Colon (tissue), 2 donors: Measurements from ENCODE around the gene EGF.
A peak's percentile ranks its signal among the peaks of the same experiment; 100 is the strongest.

Experiments used
- FAIRE-seq: peaks from 2 replicates; lab custom pipeline; 2012; peaks lifted over from hg19 to GRCh38; lab: Jason Lieb, UNC
- donor health status: control.
- donor health status: control.

EGF gene

GRCh38 chr4:109994415-109994827 lies 81.7 kb downstream of the EGF start:
- no peak for FAIRE-seq

- no peak for FAIRE-seq
Observed at GRCh38 chr4:109996526-109996925, 83.8 kb downstream of the EGF start.

GRCh38 chr4:109998867-109999584 lies 86.3 kb downstream of the EGF start:
- FAIRE-seq: peak; percentile 24

- FAIRE-seq: no peak
Observed at GRCh38 chr4:109999585-109999912, 86.9 kb downstream of the EGF start.

GRCh38 chr4:110002326-110002725 lies 89.6 kb downstream of the EGF start:
- no peak for FAIRE-seq

- no peak for FAIRE-seq
Observed at GRCh38 chr4:110003401-110004187, 90.9 kb downstream of the EGF start.

GRCh38 chr4:110004556-110004955 lies 91.9 kb downstream of the EGF start:
- no peak for FAIRE-seq

GRCh38 chr4:110005461-110006056 lies 92.9 kb downstream of the EGF start:
- peak; percentile 73 for FAIRE-seq

- FAIRE-seq: no peak
Observed at GRCh38 chr4:110007217-110007616, 94.5 kb downstream of the EGF start.

- no peak for FAIRE-seq
Observed at GRCh38 chr4:110008540-110008939, 95.9 kb downstream of the EGF start.

- FAIRE-seq: no peak
Observed at GRCh38 chr4:110009550-110009949, 96.9 kb downstream of the EGF start.

GRCh38 chr4:110010797-110011196 lies 98.1 kb downstream of the EGF start:
- no peak for FAIRE-seq

- FAIRE-seq: no peak
Observed at GRCh38 chr4:110012917-110013316, 100.2 kb downstream of the EGF start.

- FAIRE-seq: no peak
Observed at GRCh38 chr4:110014233-110014632, 101.5 kb downstream of the EGF start.

GRCh38 chr4:110019153-110019552 lies 106.5 kb downstream of the EGF start:
- no peak for FAIRE-seq

- FAIRE-seq: no peak
Observed at GRCh38 chr4:110020139-110020538, 107.5 kb downstream of the EGF start.

- no peak for FAIRE-seq
Observed at GRCh38 chr4:110020646-110021443, 108.2 kb downstream of the EGF start.

GRCh38 chr4:110022457-110022856 lies 109.8 kb downstream of the EGF start:
- no peak for FAIRE-seq

- no peak for FAIRE-seq
Observed at GRCh38 chr4:110025056-110025455, 112.4 kb downstream of the EGF start.

GRCh38 chr4:110025718-110026117 lies 113.0 kb downstream of the EGF start:
- no peak for FAIRE-seq

- FAIRE-seq: no peak
Observed at GRCh38 chr4:110032603-110033002, 119.9 kb downstream of the EGF start.

- no peak for FAIRE-seq
Observed at GRCh38 chr4:110033355-110034025, 120.8 kb downstream of the EGF start.
